Natural killer cell (primary cell): ENCODE measurements around the gene KLF16. TPM values are rescaled to one million over a fixed set of nuclear protein-coding genes. Genes with fewer than 3 reads are reported as not detected.
"Not testable (repeated sequence)": the region's sequence is repeated elsewhere in the genome, so short reads cannot be mapped to it uniquely, and the experiment has no call there.

ENCODE experiments used
- ATAC-seq, 3 donors: fragments of 150-1000 bp in 2 of 3; fragments of 200-7000 bp in 1 of 3; cut with Tn5 transposase; 1 replicate in 1 of 3; 2 replicates in 2 of 3; pipeline ENCODE4 v1.10.0; 2021; ENCODE audit warnings: mild to moderate bottlenecking in 2 of 3, moderate library complexity in 2 of 3
- DNase-seq, 2 donors: peaks; one replicate each; pipeline versions ENCODE4 v3.0.0 to v3.0.0-alpha.2; 2013 to 2021; ENCODE audit warnings: mixed read lengths in 1 of 2
- H3K27ac ChIP-seq: one replicate; pipeline ENCODE4 v1.5.1; 2013; ENCODE audit warnings: mild to moderate bottlenecking, low read length
- H3K27me3 ChIP-seq: one replicate; pipeline ENCODE4 v1.6.1; 2013; ENCODE audit warnings: low read length; ENCODE audit not compliant: control insufficient read depth, insufficient read depth
- H3K36me3 ChIP-seq: one replicate; pipeline ENCODE4 v1.6.1; 2013; ENCODE audit warnings: low read length; ENCODE audit not compliant: control insufficient read depth, insufficient read depth
- H3K4me1 ChIP-seq: one replicate; pipeline ENCODE4 v1.6.1; 2013; ENCODE audit warnings: low read length; ENCODE audit not compliant: control insufficient read depth, insufficient read depth
- H3K4me3 ChIP-seq: one replicate; pipeline ENCODE4 v1.5.1; 2013; ENCODE audit warnings: low read length
- H3K9me3 ChIP-seq: one replicate; pipeline ENCODE4 v1.6.1; 2013; ENCODE audit warnings: low read length; ENCODE audit not compliant: control insufficient read depth, insufficient read depth
- H3K27ac Mint-ChIP-seq, 2 donors: one replicate each; pipeline ENCODE4 v1.8.0; 2022; ENCODE audit warnings: mild to moderate bottlenecking in 2 of 2, mixed read lengths in 2 of 2, moderate library complexity in 1 of 2
- H3K27me3 Mint-ChIP-seq, 2 donors: one replicate each; pipeline ENCODE4 v1.8.0; 2022; ENCODE audit warnings: low read depth in 2 of 2, mixed read lengths in 2 of 2
- H3K36me3 Mint-ChIP-seq: one replicate; pipeline ENCODE4 v1.8.0; 2022; ENCODE audit warnings: mixed read lengths
- H3K4me1 Mint-ChIP-seq, 2 donors: one replicate each; pipeline ENCODE4 v1.8.0; 2022; ENCODE audit warnings: mixed read lengths in 2 of 2
- H3K4me3 Mint-ChIP-seq: one replicate; pipeline ENCODE4 v1.8.0; 2022; ENCODE audit warnings: mild to moderate bottlenecking, moderate library complexity, mixed read lengths
- H3K9me3 Mint-ChIP-seq, 2 donors: one replicate each; pipeline ENCODE4 v1.8.0; 2022; ENCODE audit warnings: mixed read lengths in 2 of 2
- WGBS: methylation state at CpG from one replicate; pipeline ENCODE4 v1.1.7; 2013; ENCODE audit warnings: missing lambda C conversion rate; ENCODE audit not compliant: insufficient coverage; 5-methylcytosine and 5-hydroxymethylcytosine counted together
- intact Hi-C: fragments of 100-400 bp; cut with micrococcal nuclease; formaldehyde crosslinking; loops from one replicate; pipeline ENCODE4 v1.14.2; 2022
- total RNA-seq, 4 donors: library from RNA; stranded (reverse); fragments of 120-200 nt in 1 of 4; gene quantifications; one replicate each; pipeline versions ENCODE4 v1.2.3 to v1.2.4, GENCODE V29; 2013 to 2022
- TF ChIP-seq, protein P1 (sequence below): fragments of 200-600 bp; IDR thresholded peaks from one replicate; pipeline ENCODE4 v1.8.0; 2022; ENCODE audit warnings: antibody characterized with exemption

The KLF16 gene
- total RNA-seq, 3 donors from 2014 or later (not counting 1 experiment from before 2014, with no cell fraction given) = 29.1 to 38.4 (median 34.8) TPM

GRCh38 chr19:1875646-1876495, 12.5 kb upstream of the KLF16 start:
- DNase-seq = peak; percentile 92 to 94
- Mint-ChIP-seq H3K27ac (peak overlapping the region; percentile 97 to 98), H3K4me1 (peaks cover 43 to 44% of the 10 kb centered on the region in 2 donors), H3K27me3 (no peaks in the 10 kb centered on the region), H3K4me3 (peak overlapping the region; percentile 97), H3K36me3 (no peaks in the 10 kb centered on the region), H3K9me3 (no peaks in the 10 kb centered on the region)
- Histone ChIP-seq H3K27me3 (no peaks in the 10 kb centered on the region), H3K4me3 (peak overlapping the region; percentile 81), H3K9me3 (no peaks in the 10 kb centered on the region), H3K4me1 (peaks cover 50% of the 10 kb centered on the region), H3K36me3 (peaks cover 41% of the 10 kb centered on the region), H3K27ac (peak overlapping the region; percentile 91)
- intact Hi-C loops = loop anchor here (1.0 kb wide), 2 partner anchors 8 to 12 kb away; no protein-coding TSS in a partner anchor
- peak; percentile 85 to 93 (median 87) for ATAC-seq
- TF ChIP-seq, protein P1, sequence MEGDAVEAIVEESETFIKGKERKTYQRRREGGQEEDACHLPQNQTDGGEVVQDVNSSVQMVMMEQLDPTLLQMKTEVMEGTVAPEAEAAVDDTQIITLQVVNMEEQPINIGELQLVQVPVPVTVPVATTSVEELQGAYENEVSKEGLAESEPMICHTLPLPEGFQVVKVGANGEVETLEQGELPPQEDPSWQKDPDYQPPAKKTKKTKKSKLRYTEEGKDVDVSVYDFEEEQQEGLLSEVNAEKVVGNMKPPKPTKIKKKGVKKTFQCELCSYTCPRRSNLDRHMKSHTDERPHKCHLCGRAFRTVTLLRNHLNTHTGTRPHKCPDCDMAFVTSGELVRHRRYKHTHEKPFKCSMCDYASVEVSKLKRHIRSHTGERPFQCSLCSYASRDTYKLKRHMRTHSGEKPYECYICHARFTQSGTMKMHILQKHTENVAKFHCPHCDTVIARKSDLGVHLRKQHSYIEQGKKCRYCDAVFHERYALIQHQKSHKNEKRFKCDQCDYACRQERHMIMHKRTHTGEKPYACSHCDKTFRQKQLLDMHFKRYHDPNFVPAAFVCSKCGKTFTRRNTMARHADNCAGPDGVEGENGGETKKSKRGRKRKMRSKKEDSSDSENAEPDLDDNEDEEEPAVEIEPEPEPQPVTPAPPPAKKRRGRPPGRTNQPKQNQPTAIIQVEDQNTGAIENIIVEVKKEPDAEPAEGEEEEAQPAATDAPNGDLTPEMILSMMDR = no peak
- WGBS = under 1% methylated on average over 87 of the region's 87 CpGs

GRCh38 chr19:1875265-1875645, 11.9 kb upstream of the KLF16 start:
- Histone ChIP-seq H3K4me1 (peaks cover 44% of the 10 kb centered on the region), H3K4me3 (peak overlapping the region; percentile 81), H3K27ac (peak overlapping the region; percentile 91), H3K36me3 (peaks cover 35% of the 10 kb centered on the region)
- H3K9me3 ChIP-seq, H3K27me3 Mint-ChIP-seq, H3K9me3 Mint-ChIP-seq, intact Hi-C loops, H3K36me3 Mint-ChIP-seq, H3K27me3 ChIP-seq, ATAC-seq: not testable (repeated sequence)
- peaks cover 37 to 44% of the 10 kb centered on the region in 2 donors for H3K4me1 Mint-ChIP-seq
- WGBS = under 1% methylated on average over 11 of the region's 11 CpGs
- DNase-seq = peak in 1 of 2 donors; percentile 46
- peak overlapping the region; percentile 97 to 98 for H3K27ac Mint-ChIP-seq
- peak overlapping the region; percentile 97 for H3K4me3 Mint-ChIP-seq

DNA sequence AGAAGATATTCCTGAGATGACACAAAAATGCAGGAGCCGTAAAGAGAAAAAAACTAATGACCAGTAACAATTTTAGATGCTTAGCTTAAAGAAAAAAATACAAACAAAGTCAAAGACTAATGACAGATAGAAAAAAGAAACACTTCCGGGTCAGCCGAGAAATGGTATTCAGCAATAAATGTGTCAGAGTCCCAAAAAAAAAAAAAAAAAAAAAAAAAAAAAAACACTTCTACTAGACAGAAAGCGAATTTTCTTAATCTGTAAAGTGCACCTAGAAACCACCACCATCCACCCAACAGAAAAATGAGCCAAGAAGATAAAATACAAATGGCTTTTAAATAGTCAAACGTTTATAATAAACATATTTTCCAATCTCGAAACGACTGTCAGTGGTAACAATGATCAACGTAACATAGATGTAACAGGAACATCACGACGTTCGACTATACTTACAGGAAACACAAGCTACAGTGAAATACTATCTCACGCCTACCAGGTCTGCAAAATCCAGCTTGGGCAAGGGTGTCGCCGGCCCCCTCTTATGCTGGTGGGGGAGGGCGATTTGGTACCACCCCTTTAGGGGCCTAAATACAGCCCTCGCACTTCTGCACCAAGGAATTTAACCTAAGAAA, 11.3 kb upstream of the KLF16 start:
- H3K4me3 ChIP-seq = peak overlapping the region; percentile 81
- 6% methylated on average over 13 of the region's 16 CpGs for WGBS
- peaks cover 32% of the 10 kb centered on the region for H3K36me3 ChIP-seq
- H3K4me3 Mint-ChIP-seq = peak overlapping the region; percentile 97
- H3K27ac Mint-ChIP-seq = peak overlapping the region; percentile 97 to 98
- H3K27me3 Mint-ChIP-seq = no peaks in the 10 kb centered on the region
- no peaks in the 10 kb centered on the region for H3K27me3 ChIP-seq
- intact Hi-C loops = no loop called here
- peaks cover 32 to 40% of the 10 kb centered on the region in 2 donors for H3K4me1 Mint-ChIP-seq
- H3K27ac ChIP-seq = peak overlapping the region; percentile 91
- DNase-seq (peak in 1 of 2 donors; percentile 77), ATAC-seq (peak; percentile 49 to 68 (median 53))
- H3K9me3 ChIP-seq = no peaks in the 10 kb centered on the region
- no peaks in the 10 kb centered on the region for H3K36me3 Mint-ChIP-seq
- peaks cover 41% of the 10 kb centered on the region for H3K4me1 ChIP-seq
- TF ChIP-seq, protein P1 = no peak
- H3K9me3 Mint-ChIP-seq = no peaks in the 10 kb centered on the region
